Upper lobe of right lung (tissue), 1 donor: ENCODE measurements around the gene ETV3. TPM values are rescaled to one million over a fixed set of nuclear protein-coding genes. Genes with fewer than 3 reads are reported as not detected.
A peak's percentile ranks its signal among the peaks of the same experiment; 100 is the strongest.

Source experiments
- ATAC-seq: fragments of 200-7000 bp; cut with Tn5 transposase; one replicate; pipeline ENCODE4 v1.9.1; 2020; ENCODE audit warnings: mild to moderate bottlenecking, moderate library complexity
- DNase-seq: peaks from one replicate; pipeline ENCODE4 v3.0.0-alpha.2; 2020
- H3K27ac ChIP-seq: fragments of 200-600 bp; one replicate; pipeline ENCODE4 v1.8.0; 2022
- H3K27me3 ChIP-seq: fragments of 200-600 bp; one replicate; pipeline ENCODE4 v1.8.0; 2022; ENCODE audit warnings: mild to moderate bottlenecking
- H3K36me3 ChIP-seq: fragments of 200-600 bp; one replicate; pipeline ENCODE4 v1.8.0; 2022
- H3K4me1 ChIP-seq: fragments of 200-600 bp; one replicate; pipeline ENCODE4 v1.8.0; 2022
- H3K4me3 ChIP-seq: fragments of 200-600 bp; one replicate; pipeline ENCODE4 v1.8.0; 2022; ENCODE audit warnings: mild to moderate bottlenecking
- H3K9me3 ChIP-seq: fragments of 200-600 bp; one replicate; pipeline ENCODE4 v1.8.0; 2022
- CTCF ChIP-seq: fragments of 200-600 bp; IDR thresholded peaks from one replicate; pipeline ENCODE4 v1.8.0; 2022; ENCODE audit warnings: antibody characterized with exemption
- intact Hi-C: fragments of 100-400 bp; cut with DNase I; formaldehyde crosslinking; loops from one replicate; pipeline ENCODE4 v1.11.0; 2022
- total RNA-seq: library from RNA; stranded (reverse); fragmentation: NEBNext Ultra II Directional; extraction: Animal tissue kit (Norgen Biotek cat#: 25700); gene quantifications from one replicate; pipeline ENCODE4 v1.2.1, GENCODE V29; 2021
- donor health status: DM: no; HTN: yes; CAD: no; lungs with severe emphysema.

The ETV3 gene
- total RNA-seq, 1 donor from 2014 or later = 39.2 TPM

DNA sequence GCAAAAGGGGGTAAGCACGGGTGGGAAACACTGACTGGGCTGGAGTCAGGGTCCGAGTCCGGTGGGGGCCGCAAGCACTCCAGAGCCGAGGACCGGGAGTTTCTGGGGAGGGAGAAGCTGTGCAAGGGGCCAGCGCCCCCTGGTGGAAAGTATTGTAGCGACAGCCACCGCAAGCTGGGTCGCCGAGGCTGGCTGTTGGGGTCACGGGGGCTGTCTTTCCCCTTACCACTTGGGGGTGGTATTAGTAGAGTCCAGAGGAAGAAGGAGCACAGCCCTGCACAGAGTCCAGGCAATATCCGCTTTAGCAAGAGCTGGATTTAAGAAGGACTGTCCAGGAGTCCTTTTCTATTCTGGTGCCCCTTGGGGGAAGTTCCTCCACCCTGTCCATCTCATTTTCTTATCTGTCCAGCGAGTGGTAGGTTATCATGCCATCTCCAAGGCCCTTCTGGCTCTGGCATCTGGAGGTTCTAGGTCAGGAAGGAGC is 17.9 kb upstream of the ETV3 start:
- peak; percentile 94 for TF ChIP-seq CTCF
- Histone ChIP-seq H3K4me3 (no peak overlapping the region), H3K27ac (no peak overlapping the region), H3K36me3 (no peaks in the 10 kb centered on the region), H3K27me3 (no peaks in the 10 kb centered on the region), H3K4me1 (peaks cover 28% of the 10 kb centered on the region), H3K9me3 (no peaks in the 10 kb centered on the region)
- ATAC-seq = peak; percentile 83
- DNase-seq = peak; percentile 84
- intact Hi-C loops = loop anchor here (2.0 kb wide), 1 partner anchor 65 kb away; no protein-coding TSS in a partner anchor

GRCh38 chr1:157155658-157156057 is 17.5 kb upstream of the ETV3 start:
- Histone ChIP-seq H3K36me3 (no peaks in the 10 kb centered on the region), H3K27ac (no peak overlapping the region), H3K9me3 (no peaks in the 10 kb centered on the region), H3K4me3 (no peak overlapping the region), H3K4me1 (peaks cover 28% of the 10 kb centered on the region), H3K27me3 (no peaks in the 10 kb centered on the region)
- ATAC-seq = peak; percentile 2
- no peak for TF ChIP-seq CTCF
- DNase-seq = no peak
- intact Hi-C loops = loop anchor here (2.0 kb wide), 1 partner anchor 65 kb away; no protein-coding TSS in a partner anchor

GRCh38 chr1:157154940-157155514 is 16.8 kb upstream of the ETV3 start:
- Histone ChIP-seq H3K27ac (peak overlapping the region; percentile 3), H3K9me3 (no peaks in the 10 kb centered on the region), H3K27me3 (no peaks in the 10 kb centered on the region), H3K4me3 (no peak overlapping the region), H3K4me1 (peaks cover 28% of the 10 kb centered on the region), H3K36me3 (no peaks in the 10 kb centered on the region)
- ATAC-seq (peak; percentile 78), DNase-seq (peak; percentile 72)
- intact Hi-C loops = no loop called here
- no peak for TF ChIP-seq CTCF

DNA sequence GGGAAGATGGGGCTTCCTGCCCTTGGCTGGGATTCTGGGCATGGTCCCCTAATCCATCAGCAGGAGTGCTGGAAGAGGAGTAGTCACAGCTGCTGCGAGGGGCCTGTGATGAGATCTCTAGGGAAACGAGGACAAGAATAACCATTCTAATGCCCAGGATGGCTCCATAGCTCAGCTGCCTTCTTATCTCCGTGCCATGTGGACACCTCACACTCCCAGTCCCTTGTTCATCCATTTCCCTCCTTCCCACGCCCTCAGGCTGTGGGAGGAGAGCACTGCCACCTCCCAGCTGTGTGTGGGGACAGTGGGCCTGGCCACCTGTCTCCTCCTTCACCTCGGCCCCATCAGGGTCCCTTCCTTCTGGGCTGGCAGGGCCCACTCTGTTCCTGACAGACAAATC is 16.1 kb upstream of the ETV3 start:
- intact Hi-C loops = no loop called here

GRCh38 chr1:157153746-157154145 is 15.6 kb upstream of the ETV3 start:
- Histone ChIP-seq H3K9me3 (no peaks in the 10 kb centered on the region), H3K27ac (no peak overlapping the region), H3K27me3 (no peaks in the 10 kb centered on the region), H3K36me3 (no peaks in the 10 kb centered on the region), H3K4me3 (no peak overlapping the region), H3K4me1 (peaks cover 28% of the 10 kb centered on the region)
- peak; percentile 19 for ATAC-seq
- intact Hi-C loops = no loop called here
- TF ChIP-seq CTCF = no peak
- no peak for DNase-seq

More for the DNA sequence above, 16.1 kb upstream of the ETV3 start:
- H3K4me3 ChIP-seq = no peak overlapping the region
- peaks cover 28% of the 10 kb centered on the region for H3K4me1 ChIP-seq
- TF ChIP-seq CTCF = no peak
- DNase-seq (no peak), ATAC-seq (no peak)
- no peaks in the 10 kb centered on the region for H3K36me3 ChIP-seq
- no peaks in the 10 kb centered on the region for H3K27me3 ChIP-seq
- peak overlapping the region; percentile 3 for H3K27ac ChIP-seq
- no peaks in the 10 kb centered on the region for H3K9me3 ChIP-seq

- ATAC-seq = no peak
- Histone ChIP-seq H3K4me1 (peaks cover 32% of the 10 kb centered on the region), H3K27ac (no peak overlapping the region), H3K36me3 (no peaks in the 10 kb centered on the region), H3K27me3 (no peaks in the 10 kb centered on the region), H3K9me3 (no peaks in the 10 kb centered on the region), H3K4me3 (no peak overlapping the region)
- no peak for DNase-seq
- no peak for TF ChIP-seq CTCF
- intact Hi-C loops = no loop called here
Observed at GRCh38 chr1:157152510-157152909, 14.3 kb upstream of the ETV3 start.
